ENCODE measurements around the gene NKAIN4. TPM values are rescaled to one million over a fixed set of nuclear protein-coding genes. Genes with fewer than 3 reads are reported as not detected.

Gene NKAIN4
- total RNA-seq, 1 experiment from 2014 or later: not detected

DNA sequence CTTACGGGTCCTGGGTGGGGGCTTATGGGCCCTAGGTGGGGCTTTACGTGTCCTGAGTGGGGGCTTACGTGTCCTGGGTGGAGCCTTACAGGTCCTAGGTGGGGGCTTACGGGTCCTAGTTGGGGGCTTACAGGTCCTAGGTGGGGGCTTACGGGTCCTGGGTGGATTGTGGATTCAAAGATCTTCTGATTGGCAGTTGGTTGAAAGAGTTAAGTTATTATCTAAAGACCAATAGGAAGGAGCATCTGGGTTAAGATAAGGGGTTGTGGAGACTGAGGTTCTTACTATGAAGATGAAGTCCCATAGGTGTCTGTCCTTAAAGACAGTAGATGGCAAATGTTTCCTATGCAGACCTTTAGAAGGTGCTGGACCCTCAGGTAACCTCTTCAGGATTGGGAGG lies 27.0 kb downstream of the NKAIN4 start:
- peaks cover 27% of the 10 kb centered on the region for H3K4me1 ChIP-seq (ENCODE audit: insufficient read depth, low read length)
- no TSS peak for BruUV-seq (replicated peaks)
- no peaks in the 10 kb centered on the region for H4K20me1 ChIP-seq (ENCODE audit: low read length)
- no peak overlapping the region for H3K4me3 ChIP-seq (ENCODE audit: low read length)
- no peaks in the 10 kb centered on the region for H3F3A ChIP-seq (ENCODE audit: low read length, unreplicated experiment)
- H3K9me2 ChIP-seq (replicated peaks; ENCODE audit: low read length): no peaks in the 10 kb centered on the region
- no peak overlapping the region for H3K4me2 ChIP-seq (ENCODE audit: low read length)
- no peaks in the 10 kb centered on the region for H3K27me3 ChIP-seq (ENCODE audit: low read length)
- TF ChIP-seq EZH2 (IDR thresholded peaks at IDR 0.05; ENCODE audit: low read length, unreplicated experiment) (no peak), EZH2phosphoT487 (IDR thresholded peaks at IDR 0.05; ENCODE audit: borderline replicate concordance, low read length) (no peak)
- TF ChIP-seq, protein P1, sequence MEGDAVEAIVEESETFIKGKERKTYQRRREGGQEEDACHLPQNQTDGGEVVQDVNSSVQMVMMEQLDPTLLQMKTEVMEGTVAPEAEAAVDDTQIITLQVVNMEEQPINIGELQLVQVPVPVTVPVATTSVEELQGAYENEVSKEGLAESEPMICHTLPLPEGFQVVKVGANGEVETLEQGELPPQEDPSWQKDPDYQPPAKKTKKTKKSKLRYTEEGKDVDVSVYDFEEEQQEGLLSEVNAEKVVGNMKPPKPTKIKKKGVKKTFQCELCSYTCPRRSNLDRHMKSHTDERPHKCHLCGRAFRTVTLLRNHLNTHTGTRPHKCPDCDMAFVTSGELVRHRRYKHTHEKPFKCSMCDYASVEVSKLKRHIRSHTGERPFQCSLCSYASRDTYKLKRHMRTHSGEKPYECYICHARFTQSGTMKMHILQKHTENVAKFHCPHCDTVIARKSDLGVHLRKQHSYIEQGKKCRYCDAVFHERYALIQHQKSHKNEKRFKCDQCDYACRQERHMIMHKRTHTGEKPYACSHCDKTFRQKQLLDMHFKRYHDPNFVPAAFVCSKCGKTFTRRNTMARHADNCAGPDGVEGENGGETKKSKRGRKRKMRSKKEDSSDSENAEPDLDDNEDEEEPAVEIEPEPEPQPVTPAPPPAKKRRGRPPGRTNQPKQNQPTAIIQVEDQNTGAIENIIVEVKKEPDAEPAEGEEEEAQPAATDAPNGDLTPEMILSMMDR (conservative IDR thresholded peaks at IDR 0.05; ENCODE audit: low read depth, low read length): no peak
- H3K27ac ChIP-seq (ENCODE audit: low read length): no peak overlapping the region
- intact Hi-C loops (cut with micrococcal nuclease): no loop called here
- no peaks in the 10 kb centered on the region for H3K9me3 ChIP-seq (ENCODE audit: low read length)
- DNase-seq: no peak
- H3K79me2 ChIP-seq (ENCODE audit: low read length): no peaks in the 10 kb centered on the region
- no peaks in the 10 kb centered on the region for H3K36me3 ChIP-seq (ENCODE audit: low read depth, low read length)
- ATAC-seq: no peak
- POLR2A ChIA-PET (ENCODE audit: unreplicated experiment): no interaction called here
- no peak overlapping the region for H2AFZ ChIP-seq (ENCODE audit: low read length)
- no peak overlapping the region for H3K9ac ChIP-seq (ENCODE audit: low read length)
- CTCF ChIA-PET: no interaction called here

DNA sequence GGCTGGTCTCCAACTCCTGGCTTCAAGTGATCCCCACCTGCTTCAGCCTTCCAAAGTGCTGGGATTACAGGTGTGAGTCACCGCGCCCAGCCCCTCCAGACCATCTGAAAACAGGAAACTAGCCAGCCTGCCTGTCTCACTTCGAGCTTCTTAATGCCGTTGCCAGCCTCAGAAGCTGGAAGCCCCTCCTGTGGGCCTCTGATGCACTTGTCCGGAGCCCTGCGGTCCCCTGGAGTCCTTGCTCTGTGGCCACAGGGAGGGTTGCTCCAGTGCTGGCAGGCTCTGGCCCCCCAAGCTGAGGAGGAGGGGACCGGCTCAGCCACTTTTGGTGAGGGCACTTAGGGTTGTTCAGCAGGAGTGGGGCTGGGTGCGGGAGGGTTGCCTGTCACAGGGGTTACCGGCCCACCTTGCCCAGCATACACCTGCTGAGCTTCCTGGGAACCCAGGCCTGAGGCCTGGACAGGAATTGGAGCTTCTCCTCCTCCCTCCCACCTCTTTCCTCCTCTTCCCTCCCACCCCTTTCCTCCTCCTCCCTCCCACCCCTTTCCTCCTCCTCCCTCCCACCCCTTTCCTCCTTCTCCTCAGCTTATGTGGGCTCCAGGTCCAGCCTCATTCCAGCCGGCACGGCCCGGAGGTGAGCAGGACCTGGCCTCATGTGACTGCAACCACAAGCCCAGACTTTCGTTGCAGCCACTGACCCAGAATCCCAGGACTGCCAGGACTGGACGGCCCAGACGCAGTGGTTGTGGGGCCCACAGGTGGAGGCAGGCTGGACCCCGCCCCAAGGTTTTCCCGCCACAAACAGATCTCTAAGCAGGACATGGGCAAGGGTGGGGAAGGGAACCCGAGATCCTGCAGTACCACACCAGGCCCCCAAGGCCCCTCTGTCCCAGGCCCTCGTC lies 28.0 kb downstream of the NKAIN4 start:
- H3K9me2 ChIP-seq (replicated peaks; ENCODE audit: low read length): no peaks in the 10 kb centered on the region
- TF ChIP-seq EZH2 (IDR thresholded peaks at IDR 0.05; ENCODE audit: low read length, unreplicated experiment) (no peak), EZH2phosphoT487 (IDR thresholded peaks at IDR 0.05; ENCODE audit: borderline replicate concordance, low read length) (no peak)
- TF ChIP-seq, protein P1 (conservative IDR thresholded peaks at IDR 0.05; ENCODE audit: low read depth, low read length): no peak
- intact Hi-C loops (cut with micrococcal nuclease): no loop called here
- ATAC-seq (no peak), DNase-seq (no peak)
- no peak overlapping the region for H2AFZ ChIP-seq (ENCODE audit: low read length)
- peaks cover 17% of the 10 kb centered on the region; the same call in 1 of the 2 replicates for H3K4me1 ChIP-seq (ENCODE audit: insufficient read depth, low read length)
- H3K9me3 ChIP-seq (ENCODE audit: low read length): no peaks in the 10 kb centered on the region
- H3K36me3 ChIP-seq (ENCODE audit: low read depth, low read length): no peaks in the 10 kb centered on the region
- H3K79me2 ChIP-seq (ENCODE audit: low read length): no peaks in the 10 kb centered on the region
- H3K4me3 ChIP-seq (ENCODE audit: low read length): no peak overlapping the region
- no peaks in the 10 kb centered on the region for H3K27me3 ChIP-seq (ENCODE audit: low read length)
- no TSS peak for BruUV-seq (replicated peaks)
- POLR2A ChIA-PET (ENCODE audit: unreplicated experiment): interaction anchor here (0.7 kb wide), 1 partner anchor 23 kb away, joined by 3 read pairs; no protein-coding TSS in a partner anchor
- CTCF ChIA-PET: no interaction called here
- H4K20me1 ChIP-seq (ENCODE audit: low read length): no peaks in the 10 kb centered on the region
- H3K9ac ChIP-seq (ENCODE audit: low read length): no peak overlapping the region
- H3K27ac ChIP-seq (ENCODE audit: low read length): no peak overlapping the region
- H3F3A ChIP-seq (ENCODE audit: low read length, unreplicated experiment): no peaks in the 10 kb centered on the region
- H3K4me2 ChIP-seq (ENCODE audit: low read length): no peak overlapping the region

DNA sequence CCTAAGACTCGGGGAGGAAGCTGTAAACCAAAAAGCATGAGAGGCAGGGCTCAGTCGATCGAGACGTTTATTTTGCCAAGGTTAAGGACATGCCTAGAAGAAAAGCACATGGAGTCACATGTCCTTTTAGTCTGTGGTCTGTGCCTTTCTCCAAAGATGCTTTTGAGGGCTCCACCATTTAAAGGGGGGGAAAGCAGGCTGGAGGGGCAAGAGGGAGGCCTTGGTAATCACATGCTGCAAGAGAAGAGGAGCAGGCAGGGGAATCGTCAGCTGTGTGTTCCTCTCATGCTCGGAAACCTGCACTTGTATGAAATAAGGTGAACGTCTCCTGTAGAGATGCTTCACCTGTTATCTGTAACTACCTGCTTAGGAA lies 29.2 kb downstream of the NKAIN4 start:
- ChIA-PET POLR2A (ENCODE audit: unreplicated experiment) (no interaction called here), CTCF (interaction anchor here (0.7 to 2.5 kb wide), 3 partner anchors 10 to 169 kb away, joined by 3 to 15 read pairs (median 4); no protein-coding TSS in a partner anchor)
- no peak overlapping the region for H3K9ac ChIP-seq (ENCODE audit: low read length)
- no TSS peak for BruUV-seq (replicated peaks)
- no peak overlapping the region for H2AFZ ChIP-seq (ENCODE audit: low read length)
- H3K36me3 ChIP-seq (ENCODE audit: low read depth, low read length): no peaks in the 10 kb centered on the region
- intact Hi-C loops (cut with micrococcal nuclease): no loop called here
- no peaks in the 10 kb centered on the region for H3K9me3 ChIP-seq (ENCODE audit: low read length)
- peaks cover 9% of the 10 kb centered on the region; the same call in 1 of the 2 replicates for H3K4me1 ChIP-seq (ENCODE audit: insufficient read depth, low read length)
- no peaks in the 10 kb centered on the region for H3K79me2 ChIP-seq (ENCODE audit: low read length)
- H3K4me2 ChIP-seq (ENCODE audit: low read length): peak overlapping the region; percentile 22; the same call in 1 of the 2 replicates
- no peaks in the 10 kb centered on the region for H3F3A ChIP-seq (ENCODE audit: low read length, unreplicated experiment)
- H3K27me3 ChIP-seq (ENCODE audit: low read length): no peaks in the 10 kb centered on the region
- H3K9me2 ChIP-seq (replicated peaks; ENCODE audit: low read length): no peaks in the 10 kb centered on the region
- H4K20me1 ChIP-seq (ENCODE audit: low read length): no peaks in the 10 kb centered on the region
- ATAC-seq (no peak), DNase-seq (no peak)
- TF ChIP-seq EZH2phosphoT487 (IDR thresholded peaks at IDR 0.05; ENCODE audit: borderline replicate concordance, low read length): no peak
- no peak for TF ChIP-seq EZH2 (IDR thresholded peaks at IDR 0.05; ENCODE audit: low read length, unreplicated experiment)
- TF ChIP-seq, protein P1 (conservative IDR thresholded peaks at IDR 0.05; ENCODE audit: low read depth, low read length): no peak
- no peak overlapping the region for H3K27ac ChIP-seq (ENCODE audit: low read length)
- H3K4me3 ChIP-seq (ENCODE audit: low read length): no peak overlapping the region
